TTC549 (cell line): ENCODE data around the gene FAM83C.
"Not testable (repeated sequence)": the region's sequence is repeated elsewhere in the genome, so short reads cannot be mapped to it uniquely, and the experiment has no call there.

Experiments used
- FAIRE-seq: peaks from 2 replicates; lab custom pipeline; 2012; peaks lifted over from hg19 to GRCh38; lab: Jason Lieb, UNC

Gene FAM83C

DNA sequence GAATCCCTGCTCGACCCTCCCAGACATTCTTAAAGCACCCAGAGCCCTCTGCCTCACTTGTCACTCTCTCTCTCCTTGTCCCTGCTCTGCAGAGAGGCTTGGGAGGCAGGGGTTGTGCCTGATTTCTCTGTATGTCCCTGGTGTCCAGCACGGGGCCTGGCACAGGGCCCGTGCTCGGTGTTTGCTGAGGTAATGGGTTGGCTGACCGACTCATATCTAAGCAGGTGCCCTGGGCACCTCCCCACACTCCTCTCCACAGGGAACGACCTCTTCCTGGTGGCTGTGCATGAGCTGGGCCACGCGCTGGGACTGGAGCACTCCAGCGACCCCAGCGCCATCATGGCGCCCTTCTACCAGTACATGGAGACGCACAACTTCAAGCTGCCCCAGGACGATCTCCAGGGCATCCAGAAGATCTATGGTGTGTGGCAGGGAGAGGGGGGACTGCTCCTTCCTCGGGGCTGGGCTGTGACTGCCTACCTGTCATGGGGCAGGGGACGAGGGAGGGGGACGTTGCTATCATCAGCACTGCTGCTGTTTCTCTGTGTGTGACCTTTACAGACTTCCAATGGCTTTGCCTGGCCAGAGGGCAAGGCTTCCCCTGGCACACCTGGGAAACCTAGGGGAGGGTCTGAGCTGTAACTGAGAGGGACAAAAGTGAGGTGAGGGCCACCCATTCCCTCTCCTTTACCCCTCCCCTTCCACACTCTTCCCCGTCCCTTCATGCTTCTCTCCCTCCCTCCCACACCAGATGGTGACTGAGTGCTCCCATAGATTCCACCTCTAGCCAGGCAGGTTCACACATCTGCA, 28.5 kb downstream of the FAM83C start:
- no peak for FAIRE-seq

DNA sequence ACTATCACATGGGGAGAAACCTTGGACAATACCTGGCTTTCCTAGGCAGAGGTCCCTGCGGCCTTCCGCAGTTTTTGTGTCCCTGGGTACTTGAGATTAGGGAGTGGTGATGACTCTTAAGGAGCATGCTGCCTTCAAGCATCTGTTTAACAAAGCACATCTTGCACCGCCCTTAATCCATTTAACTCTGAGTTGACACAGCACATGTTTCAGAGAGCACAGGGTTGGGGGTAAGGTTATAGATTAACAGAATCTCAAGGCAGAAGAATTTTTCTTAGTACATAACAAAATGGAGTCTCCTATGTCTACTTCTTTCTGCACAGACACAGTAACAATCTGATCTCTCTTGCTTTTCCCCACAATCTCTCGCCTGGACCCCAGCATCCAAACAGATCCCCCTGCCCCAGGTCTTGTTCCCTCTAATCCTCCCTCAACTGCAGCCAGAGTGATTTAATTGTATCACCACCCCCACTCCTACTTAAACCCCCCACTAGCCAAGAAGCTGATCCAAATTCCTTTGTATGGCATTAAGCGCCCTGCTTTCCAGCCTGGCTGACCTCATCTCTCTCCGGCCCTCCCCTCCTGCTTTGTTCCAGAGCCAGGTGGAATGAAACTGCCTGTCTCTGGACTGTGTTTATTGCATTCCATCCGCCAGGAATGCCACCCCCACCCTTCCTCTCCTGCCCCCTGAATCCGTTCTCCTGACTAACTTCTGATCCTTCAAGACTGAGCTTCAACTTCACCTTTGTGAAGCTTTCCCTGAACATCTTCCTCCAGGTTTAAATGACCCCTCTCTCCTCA, 29.3 kb downstream of the FAM83C start:
- not testable (repeated sequence) for FAIRE-seq

DNA sequence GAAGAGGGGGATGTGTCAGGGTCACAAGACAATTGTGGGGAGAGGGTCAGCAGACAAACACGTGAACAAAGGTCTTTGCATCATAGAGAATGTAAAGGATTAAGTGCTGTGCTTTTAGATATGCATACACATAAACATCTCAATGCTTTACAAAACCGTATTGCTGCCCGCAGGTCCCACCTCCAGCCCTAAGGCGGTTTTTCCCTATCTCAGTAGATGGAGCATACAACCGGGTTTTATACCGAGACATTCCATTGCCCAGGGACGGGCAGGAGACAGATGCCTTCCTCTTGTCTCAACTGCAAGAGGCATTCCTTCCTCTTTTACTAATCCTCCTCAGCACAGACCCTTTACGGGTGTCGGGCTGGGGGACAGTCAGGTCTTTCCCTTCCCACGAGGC, 29.9 kb downstream of the FAM83C start:
- not testable (repeated sequence) for FAIRE-seq

DNA sequence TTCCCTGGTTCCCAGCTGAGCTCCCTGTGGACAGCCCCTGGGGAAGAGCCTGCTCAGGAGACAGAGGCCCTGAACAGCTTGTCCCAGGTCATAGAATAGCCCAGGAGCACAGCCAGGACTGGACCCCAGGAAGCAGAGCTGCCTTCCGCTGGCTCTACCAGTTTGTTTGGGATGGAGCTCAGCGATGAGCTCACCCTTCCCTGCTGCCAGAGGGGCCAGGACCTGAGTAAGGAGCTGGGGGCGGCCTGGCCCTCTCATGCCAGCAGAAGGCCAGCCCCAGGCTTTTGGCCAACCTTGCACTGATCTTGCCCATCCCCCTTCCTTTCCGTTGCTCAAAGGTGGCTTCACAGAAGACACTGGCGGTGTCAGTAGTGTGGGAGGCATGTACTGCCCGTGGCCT, 31.8 kb downstream of the FAM83C start:
- FAIRE-seq, result no peak

DNA sequence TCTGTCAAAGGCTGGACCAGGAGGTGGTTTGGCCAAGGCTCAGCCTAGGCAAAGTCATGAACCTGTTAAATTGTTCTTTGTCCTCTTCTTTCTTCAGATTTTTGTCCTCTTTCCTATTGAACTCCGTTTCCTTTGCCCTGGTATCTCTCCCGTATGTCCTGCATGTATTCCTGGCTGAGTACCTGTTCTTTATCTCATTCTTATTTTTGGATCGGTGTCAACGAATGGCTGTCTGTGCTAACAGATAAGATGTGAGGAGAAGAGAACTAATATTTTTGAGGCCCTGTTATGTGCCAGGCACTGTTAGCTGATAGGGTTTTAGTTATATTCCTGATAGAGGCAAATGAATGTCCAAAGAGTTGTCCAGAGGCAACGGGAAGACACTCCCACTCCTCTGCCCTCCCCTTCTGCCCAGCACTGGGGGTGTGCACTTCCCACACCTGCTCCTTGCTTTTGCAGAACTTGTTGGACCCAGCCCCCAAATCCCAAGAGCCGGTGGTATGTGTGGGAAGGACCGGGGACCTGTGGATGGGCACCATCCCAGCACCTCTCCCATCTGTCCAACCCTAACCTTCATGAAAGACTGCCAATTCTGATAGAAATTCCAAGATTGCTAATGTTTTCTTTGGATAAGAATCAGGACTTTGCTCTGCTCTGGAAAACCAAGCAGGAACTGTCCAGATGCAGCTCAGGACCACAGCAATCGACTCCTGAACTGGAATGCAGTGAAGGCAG, 34.9 kb downstream of the FAM83C start:
- FAIRE-seq, result no peak

DNA sequence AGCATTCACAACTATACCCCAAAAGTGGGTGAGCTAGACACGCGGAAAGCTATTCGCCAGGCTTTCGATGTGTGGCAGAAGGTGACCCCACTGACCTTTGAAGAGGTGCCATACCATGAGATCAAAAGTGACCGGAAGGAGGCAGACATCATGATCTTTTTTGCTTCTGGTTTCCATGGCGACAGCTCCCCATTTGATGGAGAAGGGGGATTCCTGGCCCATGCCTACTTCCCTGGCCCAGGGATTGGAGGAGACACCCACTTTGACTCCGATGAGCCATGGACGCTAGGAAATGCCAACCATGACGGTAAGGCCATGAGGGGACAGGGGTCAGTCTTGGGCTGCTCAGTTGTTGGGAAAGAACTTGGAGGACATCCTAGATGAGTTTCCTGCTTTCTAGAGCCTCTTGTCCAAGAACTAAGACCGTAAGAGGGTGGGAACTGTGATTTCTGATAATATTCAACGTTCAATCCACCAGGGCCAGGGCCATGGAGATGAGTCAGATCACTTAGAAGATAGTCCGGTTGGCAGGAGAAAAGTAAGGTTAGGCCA, 37.7 kb downstream of the FAM83C start:
- no peak for FAIRE-seq

DNA sequence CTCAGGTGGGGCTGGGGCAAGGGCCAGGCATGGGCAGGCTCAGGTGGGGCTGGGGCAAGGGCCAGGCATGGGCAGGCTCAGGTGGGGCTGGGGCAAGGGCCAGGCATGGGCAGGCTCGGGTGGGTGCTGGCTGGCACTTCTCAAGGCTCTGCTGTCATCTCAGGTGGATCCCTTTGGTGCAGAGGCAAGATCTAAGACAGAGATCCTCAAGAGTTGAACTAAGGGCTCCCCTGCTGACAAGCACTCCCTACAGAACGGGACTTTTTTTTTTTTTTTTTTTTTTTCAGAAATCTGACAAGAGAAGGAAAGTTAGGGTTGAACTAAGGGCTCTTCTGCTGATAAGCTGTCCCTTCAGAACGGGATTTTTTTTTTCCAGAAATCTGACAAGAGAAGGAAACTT, 39.2 kb downstream of the FAM83C start:
- FAIRE-seq, result no peak

DNA sequence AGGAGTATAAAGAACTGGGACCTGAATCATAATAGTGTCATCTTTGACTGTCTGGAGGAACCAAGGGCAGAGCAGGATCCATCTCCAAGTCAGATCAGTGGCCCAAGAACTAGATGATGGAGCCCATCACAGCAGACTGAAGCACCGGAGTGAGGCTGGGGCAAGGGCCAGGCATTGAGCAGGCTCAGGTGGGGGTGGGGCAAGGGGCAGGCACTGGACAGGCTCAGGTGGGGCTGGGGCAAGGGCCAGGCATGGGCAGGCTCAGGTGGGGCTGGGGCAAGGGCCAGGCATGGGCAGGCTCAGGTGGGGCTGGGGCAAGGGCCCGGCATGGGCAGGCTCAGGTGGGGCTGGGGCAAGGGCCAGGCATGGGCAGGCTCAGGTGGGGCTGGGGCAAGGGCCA, 39.6 kb downstream of the FAM83C start:
- FAIRE-seq, result not testable (repeated sequence)

DNA sequence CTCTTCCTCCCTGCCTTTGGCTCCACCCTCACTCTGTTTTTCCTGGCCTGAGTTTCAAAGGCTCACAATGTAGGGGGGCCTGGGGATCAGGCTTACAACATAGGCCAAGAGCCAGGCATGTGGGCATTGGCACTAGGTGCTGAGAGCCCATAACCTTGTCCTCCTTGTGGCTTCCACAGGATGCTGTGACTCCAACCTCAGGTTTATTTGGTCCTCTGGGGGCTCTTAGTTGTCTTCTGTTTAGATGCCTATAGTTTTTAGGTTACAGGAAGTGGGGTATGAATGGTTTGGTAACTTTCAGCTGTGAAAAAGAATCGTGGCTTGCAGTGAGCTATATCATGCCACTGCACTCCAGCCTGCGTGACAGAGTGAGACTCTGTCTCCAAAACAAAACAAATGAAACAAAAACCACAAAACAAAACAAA, 40.2 kb downstream of the FAM83C start:
- FAIRE-seq, result no peak

DNA sequence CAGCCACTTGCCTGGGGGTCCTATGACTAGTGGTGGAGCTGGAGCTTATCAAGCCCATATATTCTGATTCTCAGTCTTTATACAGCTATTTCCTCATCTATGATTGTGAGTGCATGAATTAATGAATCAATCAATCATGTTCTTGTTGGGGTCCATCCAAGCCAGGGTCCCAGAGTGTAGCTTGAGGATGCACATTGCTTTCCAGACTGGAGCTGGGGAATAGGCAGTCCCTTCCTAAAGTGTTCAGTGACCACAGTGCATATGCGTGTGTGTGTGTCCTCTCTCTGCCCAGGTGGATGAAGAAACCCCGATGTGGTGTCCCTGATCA, 40.6 kb downstream of the FAM83C start:
- no peak for FAIRE-seq

DNA sequence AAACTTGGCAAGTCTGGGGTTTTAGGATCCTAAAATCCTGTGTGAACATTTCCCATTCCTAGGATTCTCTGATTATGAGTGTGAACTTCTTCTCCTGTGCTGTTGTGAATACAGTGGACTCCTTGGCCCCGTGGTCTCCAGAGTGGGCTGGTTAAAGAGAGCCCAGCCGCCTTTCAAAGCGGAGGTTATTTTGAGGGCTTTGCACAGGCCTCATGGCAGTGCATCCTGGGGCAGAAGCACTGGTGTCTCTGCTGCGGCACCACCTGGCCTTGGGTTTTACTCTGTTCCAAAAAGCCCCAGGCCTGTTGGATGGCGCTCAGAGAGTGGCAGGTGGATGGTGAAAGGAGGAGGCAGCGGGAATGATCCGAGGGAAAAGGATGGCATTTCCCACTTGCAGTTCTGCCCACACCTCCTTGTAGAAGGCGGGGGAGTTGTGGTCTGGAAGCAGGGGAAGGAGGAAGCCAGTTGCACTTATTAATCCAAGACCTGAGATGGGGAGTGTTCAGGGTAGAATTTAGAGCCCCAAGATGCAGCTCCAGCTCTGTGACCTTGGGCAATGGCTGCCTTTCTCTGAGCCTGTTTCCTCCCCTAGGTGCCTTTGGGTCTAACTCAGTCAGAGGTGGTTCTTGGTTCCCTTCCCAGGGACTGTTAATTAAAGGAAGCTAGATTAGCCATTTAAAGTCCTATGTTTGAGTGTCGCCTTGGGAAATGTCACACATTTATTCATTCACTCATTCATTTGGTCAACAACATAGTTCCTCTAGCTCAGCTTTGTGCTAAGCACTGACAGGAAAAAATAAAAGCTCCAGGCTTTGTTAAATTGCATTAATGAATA, 43.4 kb downstream of the FAM83C start:
- no peak for FAIRE-seq

DNA sequence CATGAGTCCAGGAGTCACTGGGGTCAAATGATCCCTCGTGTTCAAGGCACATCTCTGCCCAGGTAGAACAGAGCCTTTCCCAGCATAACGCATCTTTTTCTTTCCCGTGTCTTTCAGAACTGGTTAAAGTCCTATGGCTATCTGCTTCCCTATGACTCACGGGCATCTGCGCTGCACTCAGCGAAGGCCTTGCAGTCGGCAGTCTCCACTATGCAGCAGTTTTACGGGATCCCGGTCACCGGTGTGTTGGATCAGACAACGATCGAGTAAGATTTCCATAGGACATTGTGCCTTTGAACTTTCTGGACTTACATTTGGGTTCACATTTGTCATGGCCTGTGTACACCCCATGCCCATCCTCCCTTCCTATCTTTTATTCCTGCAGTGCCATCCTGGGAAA, 45.5 kb downstream of the FAM83C start:
- FAIRE-seq, result no peak

DNA sequence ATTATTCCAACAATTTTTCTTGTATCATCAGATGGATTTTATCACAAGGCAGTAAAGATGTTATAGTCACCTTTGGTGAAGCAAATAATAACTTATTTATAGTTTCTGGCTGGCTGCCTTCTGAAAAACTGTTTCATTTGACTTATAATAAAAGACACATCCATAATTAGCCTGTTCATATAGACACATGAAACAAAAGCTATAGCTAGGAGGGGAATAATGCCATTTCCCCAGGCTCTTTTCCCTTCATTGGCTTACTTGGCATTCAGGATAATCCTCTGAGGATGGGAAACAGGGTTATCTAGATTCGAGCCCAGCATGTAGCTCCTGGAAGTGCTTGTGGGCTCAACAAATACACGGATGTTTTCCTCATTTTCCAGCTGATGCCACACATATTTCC, 48.2 kb downstream of the FAM83C start:
- FAIRE-seq, result no peak

DNA sequence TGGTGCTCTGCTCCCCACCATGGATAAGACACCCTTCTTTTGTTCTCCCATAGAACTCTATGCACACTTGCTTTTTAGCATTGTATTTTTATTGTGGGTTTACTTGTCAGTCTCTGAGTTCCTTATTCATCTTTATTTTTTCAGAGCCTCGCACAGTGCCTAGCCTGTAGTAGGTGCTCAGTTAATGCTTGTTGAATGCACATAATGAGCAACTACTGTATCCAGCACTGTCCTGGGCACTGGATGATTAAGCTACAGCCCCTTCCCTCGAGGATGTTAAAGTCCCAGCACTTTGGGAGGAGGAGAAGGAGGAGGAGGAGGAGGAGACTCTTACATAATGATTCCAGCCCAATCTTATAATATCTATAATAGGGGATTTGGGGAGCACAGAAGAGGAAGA, 48.9 kb downstream of the FAM83C start:
- FAIRE-seq, result no peak

DNA sequence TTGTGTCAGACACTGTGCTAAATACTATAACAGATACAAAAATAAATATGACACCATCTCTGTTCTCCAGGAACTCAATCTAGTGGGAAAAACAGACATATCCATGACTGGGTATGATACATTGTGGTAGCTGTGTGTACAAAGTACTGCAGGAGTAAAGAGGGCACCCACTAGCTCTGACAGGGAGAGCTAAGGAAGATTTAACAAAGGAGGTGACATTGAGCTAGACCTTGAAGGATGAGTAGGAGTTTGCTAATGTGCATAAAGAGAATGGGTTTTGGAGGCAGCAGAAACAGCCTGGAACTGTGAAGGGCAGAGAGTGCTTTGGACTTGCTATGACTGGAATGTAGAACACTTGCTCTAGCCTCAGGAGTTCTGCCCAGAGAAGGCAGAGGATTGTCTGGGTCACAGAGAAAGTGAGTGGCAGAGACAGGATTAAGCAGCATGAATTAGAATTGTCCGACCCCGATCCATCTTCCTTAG, 51.4 kb downstream of the FAM83C start:
- no peak for FAIRE-seq

DNA sequence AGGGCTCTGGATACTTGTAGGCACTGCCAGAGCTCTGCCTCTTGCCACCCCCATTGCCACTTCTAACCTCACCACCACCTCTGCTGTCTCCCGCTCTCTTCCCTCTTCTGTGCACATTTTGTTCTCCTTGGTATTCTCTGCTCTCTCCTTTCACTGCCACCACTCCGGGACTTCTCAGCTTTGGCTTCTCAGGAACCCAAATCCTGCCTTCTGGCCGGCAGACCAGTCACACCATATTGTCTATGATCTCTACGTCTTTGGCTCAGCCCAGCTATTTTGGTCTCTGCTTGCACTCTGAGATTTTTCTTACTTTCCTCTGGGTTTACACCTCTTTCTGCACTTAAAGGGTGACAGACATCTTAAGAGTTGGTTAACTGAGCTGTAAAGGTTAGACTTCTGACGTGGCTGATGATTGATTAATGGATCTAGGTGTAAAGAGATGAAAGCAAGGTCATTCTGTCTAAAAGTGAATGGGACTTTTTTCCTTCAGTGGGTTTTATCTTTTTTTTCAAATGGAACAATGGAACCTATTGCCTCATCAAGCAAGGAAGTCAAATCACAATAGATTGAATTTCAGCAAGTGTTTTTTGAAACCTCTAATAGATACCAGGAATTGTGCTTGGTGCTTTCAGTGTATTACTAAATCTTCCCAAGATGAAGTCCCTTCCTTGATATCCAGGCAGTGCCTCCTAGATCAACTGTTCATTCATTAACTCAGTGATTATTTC, 52.0 kb downstream of the FAM83C start:
- no peak for FAIRE-seq

DNA sequence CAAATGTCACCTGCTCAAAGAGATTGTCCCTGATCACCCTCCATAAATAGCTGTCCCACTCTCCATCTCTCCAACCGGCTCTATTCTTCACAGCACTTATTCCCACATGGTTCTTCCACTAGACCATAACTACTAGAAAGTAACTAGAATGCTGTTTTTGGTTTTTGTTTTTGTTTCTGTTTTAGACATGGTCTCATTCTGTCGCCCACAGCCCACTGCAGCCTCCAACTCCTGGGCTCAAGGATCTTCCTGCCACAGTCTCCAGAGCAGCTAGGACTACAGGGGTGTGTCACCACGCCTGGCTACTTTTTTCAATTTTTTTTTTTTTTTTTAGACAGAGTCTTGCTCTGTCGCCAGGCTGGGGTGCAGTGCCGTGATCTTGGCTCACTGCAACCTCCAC, 53.5 kb downstream of the FAM83C start:
- no peak for FAIRE-seq

DNA sequence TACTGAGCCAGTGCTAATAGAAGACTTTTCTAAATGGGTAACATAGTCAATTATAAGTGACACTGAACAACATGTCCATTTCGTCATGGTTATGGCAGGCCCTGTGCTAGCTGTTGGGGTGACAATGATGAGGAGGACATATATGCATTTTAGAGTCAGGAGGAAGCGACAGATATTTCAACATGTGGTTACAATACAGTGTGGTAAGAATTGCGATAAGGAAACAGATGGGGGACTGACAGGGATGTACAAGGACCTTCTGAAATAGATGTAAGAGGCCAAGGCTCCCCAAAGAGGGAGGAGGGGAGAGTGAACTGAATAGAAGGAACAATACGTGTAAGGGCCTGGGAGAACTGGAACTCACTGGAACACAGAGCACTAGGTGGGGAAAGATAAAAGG, 54.1 kb downstream of the FAM83C start:
- no peak for FAIRE-seq

DNA sequence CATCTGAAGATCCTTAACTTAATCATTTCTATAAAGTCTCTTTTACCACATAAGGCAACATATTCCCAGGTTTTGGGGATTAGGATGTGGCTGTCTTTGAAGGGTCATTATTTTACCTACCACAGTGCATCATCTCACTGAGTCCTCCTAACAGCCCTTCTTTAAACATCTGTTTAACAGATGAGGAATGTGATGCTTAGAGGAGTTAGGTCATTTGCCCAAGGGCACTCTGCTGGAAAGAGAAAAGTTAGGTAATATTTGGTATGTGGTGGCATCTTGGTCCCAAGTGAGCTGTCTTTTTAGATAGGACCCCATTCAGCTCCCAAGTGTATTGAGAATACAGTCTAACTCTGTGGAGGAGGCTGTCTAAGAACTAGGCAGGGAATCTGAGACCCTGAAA, 54.7 kb downstream of the FAM83C start:
- no peak for FAIRE-seq

DNA sequence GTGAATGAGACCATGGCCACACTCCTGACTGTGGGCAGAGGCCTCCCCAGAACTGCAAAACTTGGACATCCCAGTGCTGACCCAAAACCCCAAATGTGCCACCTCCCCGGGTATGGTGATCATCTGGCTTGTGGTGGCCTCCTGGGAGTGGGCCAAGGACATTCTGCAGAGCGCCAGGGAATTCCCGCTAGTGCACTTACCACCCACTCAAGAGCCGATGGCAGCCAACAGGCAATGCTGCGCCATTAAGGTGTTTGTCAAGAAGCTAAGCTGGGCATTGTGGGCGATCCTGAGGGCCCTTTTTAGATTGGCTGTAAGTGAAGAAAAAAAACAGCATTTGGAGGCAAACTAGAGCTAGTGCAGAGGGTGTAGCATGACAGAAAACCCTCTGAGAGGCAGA, 56.3 kb downstream of the FAM83C start:
- FAIRE-seq, result no peak
